Glomerular endothelial cell (primary cell): ENCODE measurements around the gene PSENEN. TPM values are rescaled to one million over a fixed set of nuclear protein-coding genes. Genes with fewer than 3 reads are reported as not detected.

ENCODE experiments used
- DNase-seq: peaks from one replicate; pipeline ENCODE4 v3.0.0-alpha.2; 2011; ENCODE audit warnings: low read depth, low spot score; ENCODE audit errors: extremely low read depth
- total RNA-seq: library from RNA; depleted of rRNA; stranded (reverse); fragments of >200 nt; gene quantifications from 2 replicates; pipeline ENCODE4 v1.2.3, GENCODE V29; 2015

PSENEN gene, protein sequence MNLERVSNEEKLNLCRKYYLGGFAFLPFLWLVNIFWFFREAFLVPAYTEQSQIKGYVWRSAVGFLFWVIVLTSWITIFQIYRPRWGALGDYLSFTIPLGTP
- total RNA-seq = 50.2 and 75.0 TPM in 2 replicates

DNA sequence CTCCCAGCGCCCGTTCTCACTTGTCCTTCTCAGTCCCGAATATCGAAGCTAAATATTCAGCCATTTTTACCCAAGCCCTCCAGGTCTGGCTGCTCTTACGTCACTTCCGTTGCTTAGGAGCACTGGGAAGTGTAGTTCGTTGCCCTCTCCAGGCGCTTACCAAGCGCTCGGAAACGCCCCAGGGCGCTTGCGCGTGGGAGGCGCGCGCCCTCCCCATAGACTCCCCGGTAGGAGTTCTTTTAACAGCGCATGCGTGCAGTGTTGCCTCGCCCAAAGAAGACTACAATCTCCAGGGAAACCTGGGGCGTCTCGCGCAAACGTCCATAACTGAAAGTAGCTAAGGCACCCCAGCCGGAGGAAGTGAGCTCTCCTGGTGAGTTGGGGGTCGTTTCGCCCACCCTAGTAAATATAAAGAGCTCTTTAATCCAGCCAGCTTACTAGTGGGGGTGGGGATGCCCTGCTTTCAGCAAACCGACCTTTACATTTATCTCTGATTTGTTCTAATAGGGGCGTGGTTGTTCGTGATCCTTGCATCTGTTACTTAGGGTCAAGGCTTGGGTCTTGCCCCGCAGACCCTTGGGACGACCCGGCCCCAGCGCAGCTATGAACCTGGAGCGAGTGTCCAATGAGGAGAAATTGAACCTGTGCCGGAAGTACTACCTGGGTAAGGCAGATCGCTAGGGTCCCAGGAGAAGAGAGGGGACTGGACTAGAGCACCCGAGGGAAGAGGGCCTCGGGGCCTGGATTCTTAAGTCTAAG, at the start of gene PSENEN, which contains the start of gene U2AF1L4:
TSS of gene PSENEN (plus strand) at position 324 of the 759 bp plus-strand sequence. CDS start at position 604, 280 bp downstream.
TSS of gene U2AF1L4 (minus strand) at position 91 of the 759 bp plus-strand sequence. CDS start at position 64, 27 bp downstream.
- peak; percentile 95 for DNase-seq

DNA sequence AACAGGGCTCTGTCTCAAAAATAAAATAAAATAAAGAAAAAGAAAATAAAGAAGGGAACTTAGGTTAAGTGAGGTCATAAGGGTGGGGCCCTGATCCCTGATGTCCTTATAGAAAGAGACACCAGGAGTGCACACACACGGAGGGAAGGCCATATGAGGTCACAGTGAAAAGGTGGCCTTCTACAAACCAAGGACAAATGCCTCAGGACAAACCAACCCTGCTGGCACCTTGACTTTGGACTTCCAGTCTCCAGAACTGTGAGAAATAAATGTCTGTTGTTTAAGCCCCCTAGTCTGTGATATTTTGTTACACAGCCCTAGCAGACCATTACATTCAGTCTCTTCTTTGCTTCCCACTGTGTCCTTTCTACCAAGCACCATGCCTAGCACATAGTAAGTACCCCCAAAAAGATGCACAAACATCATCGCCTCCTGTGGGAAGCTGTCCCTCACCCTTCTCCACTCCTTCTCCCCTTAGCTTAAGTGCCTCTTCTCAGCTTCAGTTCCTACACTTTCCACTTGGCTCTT, 49.5 kb upstream of the PSENEN start:
- DNase-seq = no peak

DNA sequence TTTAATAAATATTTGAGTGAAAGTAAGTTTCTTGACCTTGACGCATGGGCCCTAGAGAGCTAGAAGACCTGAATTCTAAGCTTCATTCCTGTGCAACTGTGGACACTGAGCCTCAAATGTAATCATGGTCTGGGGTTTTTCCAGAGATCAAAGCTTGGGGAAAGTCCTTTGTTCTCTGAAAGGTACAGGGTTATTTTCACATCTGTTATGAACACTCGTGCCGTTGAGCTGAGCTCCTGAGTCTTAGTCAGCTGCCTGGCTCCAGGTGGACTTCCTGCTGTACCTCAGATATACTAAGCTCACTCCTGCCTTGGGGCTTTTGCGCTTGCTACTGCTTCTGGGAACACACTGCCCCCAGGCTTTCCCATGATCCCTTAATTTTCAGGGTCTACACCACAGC, 48.6 kb upstream of the PSENEN start:
- DNase-seq = no peak

DNA sequence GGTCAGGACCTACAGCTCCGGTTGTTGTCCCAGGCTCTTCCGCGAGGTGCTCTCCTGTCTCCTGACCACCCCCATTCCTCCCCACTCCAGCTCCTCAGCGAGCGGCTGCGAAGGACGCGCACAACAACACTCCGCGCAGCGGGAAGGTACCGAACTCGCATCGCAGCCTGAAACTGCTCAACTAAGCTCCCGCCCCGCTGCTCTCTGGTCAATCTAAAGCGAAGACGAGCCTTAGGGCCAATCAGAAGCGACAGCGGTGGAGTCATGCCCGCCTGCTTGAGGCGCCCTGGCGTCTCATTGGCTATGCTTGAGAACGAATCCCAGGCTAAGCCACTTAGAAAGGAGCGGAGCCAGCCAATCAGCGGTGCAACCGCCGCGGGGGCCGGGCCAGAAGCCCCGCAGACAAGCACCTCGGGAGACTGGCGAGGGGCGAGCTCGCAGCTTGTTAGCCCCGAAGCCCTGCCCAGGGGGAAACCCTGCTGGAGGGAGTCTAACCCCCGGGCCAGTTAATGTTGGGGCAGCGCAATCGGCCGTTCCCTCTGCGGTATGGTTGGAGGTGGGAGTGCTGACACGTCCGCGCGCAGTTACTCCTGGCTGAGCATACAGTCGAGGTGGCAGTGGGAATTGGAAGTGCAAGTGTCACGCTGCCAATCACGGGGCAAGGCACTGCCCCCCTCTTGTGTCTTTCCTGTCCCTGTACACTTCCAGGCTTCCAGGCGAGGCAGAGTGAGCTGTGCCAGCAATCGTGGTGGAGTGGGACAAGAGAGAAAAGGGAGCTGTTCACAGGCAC, 43.0 kb upstream of the PSENEN start:
- DNase-seq = peak; percentile 93

DNA sequence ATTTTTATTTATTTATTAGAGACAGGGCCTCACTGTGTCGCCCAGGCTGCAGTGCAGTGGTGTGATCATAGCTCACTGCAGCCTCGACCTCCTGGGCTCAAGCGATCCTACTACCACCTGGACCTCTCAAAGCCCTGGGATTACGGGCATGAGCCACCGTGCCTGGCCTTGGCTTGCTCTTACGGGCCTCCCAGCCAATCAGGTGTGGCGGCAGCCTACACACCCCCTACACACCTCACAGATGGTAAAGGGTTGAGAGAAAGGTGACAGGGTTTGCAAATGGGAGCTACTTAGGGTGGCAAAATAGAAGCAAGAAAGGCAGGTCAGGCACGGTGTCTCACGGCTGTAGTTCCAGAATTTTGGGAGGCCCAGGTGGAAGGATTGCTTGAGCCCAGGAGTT, 42.1 kb upstream of the PSENEN start:
- DNase-seq = no peak

DNA sequence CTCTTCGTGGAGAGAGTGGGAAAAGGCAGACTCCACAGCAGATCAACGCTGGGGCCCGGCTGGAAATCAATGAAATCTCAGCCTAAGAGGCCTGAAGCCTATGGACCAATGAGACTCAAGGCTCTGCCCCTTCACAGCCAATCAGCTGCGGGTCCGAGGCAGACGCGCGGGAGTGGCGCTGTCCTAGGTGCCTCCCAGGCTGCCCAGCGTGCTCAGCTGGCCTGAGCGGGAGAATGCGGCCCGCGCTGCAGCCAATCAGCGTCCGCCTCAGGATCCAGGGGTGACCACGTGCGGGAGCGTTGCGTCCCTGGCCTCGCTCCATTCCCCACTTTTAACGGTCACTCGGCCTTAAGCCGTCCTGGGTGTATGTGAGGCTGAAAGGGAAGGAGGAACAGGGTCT, 41.2 kb upstream of the PSENEN start, which contains the start of gene ZBTB32:
TSS of gene ZBTB32 (plus strand) at position 341 of the 400 bp plus-strand sequence. CDS start 10,069 bp downstream, outside the sequence.
- DNase-seq = no peak

DNA sequence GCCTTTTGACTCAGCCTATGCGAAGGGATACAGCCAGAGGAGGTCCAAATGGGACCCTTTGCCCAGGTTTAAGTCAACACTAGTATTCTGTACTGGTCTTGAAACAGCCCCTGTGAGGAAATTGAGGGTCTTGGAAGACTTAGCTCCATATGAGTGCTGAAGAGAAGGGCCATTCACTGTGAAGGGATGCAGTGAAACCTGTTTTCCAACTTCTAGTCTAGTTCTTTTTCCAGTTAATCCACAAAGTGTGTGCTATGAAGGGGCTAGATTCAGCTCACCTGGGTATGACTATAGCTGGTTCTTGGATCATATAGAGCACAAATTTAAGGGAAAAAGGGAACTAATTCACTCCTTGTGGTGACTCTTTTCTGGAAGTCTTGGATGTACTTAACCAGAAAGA, 37.1 kb upstream of the PSENEN start:
- no peak for DNase-seq

DNA sequence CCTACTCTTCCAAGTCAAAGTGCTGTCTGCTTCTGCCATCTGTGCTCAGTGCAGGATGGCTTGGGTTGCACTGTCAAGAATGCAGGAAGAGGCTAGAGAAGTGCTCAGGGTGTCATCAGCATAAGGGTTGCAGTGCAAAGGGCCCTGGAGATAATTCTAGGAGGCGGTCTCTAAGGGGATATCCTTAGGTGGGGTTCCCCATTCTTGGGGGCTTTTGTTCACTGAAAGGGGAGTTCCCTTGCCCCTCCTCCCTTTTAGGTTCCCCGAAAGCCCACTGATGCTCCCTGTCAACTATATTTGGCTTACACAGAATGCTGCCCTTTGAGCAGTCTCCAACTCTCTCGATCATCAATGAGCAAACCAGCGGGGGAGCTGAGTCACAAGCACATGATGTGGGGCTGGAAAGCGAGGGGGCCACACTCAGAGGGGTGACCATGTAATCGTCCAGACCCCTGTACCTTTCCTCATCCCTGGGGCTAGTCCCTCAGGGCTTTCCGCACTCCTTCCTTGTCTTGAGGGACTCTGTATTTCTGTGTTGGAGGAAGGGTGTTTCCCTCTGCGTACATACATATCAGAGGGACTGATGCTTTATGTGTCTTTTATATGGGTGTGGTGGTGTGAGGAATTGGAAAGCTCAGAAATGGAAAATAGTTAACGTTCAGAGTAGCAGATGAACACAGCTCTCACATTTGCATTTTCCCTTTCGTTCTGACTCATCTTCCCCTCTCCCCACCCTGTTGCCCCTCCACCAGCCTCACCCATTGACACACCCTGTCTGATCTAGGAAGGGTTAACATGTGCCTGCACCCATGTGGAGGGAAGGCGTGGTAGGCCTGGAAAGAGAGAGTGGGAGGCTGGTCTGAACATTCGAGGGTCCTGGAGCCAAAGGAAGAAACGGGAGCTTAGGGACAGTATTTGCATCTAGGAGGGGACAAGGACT, 34.4 kb upstream of the PSENEN start:
- no peak for DNase-seq

DNA sequence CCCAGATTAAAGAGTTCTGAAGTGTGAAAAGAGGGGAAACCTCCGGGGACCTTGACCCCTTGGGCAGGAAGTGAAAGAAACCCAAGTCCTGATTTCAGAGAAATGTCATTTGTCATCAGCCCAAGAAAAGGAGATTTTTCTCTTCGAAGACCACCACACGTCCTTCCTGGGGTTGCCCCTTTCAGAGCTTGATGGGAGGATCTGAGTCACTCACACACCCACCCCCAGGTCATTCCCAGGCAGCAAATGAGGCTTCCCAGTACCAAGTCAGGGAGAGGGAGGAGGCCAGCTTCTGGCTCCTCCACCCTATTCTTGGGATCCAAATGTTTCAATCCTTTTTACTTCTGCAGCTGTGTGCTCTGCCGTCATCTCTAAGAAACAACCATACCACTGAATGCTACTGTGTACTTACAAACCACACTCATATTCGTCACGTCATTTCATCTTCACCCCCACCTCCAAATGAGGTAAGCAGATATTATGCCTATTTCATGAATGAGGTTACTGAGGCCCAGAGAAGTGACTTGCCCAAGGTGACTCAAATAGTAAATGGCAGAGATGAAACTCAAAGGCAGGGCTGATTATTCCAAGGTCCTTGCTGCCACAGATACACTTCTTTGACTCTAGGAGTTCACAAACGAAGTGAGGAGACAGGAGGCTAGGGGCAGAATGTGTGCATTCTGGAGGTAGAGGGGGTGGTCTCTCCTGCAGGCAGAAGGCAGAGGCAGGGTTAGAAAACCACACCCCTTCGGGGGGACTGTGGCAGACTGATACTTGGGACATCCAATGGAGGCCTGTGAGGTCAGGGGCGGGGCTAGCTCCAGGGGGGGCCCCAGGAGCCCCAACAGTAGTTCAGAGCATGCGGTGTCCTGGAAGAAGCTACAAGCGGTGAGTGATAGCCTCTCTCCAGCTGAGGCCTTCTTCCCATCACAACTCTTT, 32.6 kb upstream of the PSENEN start:
- no peak for DNase-seq

DNA sequence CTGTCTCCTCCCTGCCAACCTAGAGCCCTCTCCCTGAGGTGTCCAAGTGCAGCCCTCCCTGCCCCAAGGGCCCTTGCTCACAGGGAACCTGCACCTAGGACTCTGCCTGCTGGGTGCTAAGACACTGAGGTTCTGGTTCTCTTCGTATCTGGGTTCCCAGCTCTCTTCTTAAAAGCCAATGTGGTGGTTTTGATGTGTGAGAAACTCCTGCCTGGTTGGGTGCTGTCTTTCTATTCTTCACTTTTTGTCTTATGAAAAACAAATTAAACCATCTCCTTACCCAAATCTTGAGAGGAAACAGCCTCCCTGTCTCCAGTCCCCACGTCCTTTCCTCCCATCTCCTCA, 32.0 kb upstream of the PSENEN start:
- no peak for DNase-seq

DNA sequence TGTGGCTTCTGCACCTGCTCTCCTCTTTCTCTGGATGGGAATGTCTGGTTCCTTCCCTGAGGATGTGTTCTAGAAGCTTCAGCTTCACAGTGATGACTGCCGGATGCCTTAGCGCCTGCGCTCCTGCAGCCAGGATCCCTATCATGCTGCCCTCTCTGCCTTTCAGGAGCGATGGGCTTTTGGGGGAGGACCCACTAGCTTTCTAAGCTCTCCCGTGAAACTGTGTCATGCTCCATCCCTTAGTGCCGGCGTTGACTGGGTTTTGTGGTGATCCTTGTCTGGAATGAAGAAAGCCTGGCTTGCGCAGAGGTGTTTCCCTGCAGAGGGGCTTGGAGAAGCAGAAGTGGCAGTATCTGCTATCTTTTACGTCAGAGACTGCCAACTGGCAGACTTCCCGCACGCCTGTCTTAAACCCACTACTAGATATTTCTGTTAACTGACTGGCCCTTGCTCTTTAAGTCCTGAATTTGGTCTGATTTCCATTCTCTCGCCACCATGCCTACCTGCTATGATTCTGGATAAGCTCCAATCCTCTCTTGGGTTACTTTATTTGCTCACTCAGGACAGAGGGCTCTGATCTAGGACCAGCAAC, 31.5 kb upstream of the PSENEN start:
- DNase-seq = no peak

DNA sequence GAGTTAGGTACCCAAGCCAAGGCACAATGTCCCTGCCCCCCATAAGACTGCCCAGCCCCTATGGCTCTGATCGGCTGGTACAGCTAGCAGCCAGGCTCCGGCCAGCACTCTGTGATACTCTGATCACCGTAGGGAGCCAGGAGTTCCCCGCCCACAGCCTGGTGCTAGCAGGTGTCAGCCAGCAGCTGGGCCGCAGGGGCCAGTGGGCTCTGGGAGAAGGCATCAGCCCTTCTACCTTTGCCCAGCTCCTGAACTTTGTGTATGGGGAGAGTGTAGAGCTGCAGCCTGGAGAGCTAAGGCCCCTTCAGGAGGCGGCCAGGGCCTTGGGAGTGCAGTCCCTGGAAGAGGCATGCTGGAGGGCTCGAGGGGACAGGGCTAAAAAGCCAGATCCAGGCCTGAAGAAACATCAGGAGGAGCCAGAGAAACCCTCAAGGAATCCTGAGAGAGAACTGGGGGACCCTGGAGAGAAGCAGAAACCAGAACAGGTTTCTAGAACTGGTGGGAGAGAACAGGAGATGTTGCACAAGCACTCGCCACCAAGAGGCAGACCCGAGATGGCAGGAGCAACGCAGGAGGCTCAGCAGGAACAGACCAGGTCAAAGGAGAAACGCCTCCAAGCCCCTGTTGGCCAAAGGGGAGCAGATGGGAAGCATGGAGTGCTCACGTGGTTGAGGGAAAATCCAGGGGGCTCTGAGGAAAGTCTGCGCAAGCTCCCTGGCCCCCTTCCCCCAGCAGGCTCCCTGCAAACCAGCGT, 30.7 kb upstream of the PSENEN start:
- DNase-seq = no peak

DNA sequence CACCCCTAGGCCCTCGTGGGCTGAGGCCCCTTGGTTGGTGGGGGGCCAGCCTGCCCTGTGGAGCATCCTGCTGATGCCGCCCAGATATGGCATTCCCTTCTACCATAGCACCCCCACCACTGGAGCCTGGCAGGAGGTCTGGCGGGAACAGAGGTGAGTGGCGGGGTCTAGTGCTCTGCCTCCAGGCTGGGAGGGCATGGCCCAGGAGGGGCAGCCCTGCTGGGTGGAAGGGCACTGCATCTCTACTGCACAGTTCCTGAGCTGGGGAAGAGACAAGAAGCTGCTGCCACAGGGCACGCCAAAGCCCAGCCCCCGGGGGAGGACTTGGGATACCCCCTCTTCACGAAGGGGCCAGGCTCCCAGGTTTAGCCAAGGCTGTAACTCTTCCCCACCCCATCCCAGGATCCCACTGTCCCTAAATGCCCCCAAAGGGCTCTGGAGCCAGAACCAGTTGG, 30.1 kb upstream of the PSENEN start:
- DNase-seq = no peak

DNA sequence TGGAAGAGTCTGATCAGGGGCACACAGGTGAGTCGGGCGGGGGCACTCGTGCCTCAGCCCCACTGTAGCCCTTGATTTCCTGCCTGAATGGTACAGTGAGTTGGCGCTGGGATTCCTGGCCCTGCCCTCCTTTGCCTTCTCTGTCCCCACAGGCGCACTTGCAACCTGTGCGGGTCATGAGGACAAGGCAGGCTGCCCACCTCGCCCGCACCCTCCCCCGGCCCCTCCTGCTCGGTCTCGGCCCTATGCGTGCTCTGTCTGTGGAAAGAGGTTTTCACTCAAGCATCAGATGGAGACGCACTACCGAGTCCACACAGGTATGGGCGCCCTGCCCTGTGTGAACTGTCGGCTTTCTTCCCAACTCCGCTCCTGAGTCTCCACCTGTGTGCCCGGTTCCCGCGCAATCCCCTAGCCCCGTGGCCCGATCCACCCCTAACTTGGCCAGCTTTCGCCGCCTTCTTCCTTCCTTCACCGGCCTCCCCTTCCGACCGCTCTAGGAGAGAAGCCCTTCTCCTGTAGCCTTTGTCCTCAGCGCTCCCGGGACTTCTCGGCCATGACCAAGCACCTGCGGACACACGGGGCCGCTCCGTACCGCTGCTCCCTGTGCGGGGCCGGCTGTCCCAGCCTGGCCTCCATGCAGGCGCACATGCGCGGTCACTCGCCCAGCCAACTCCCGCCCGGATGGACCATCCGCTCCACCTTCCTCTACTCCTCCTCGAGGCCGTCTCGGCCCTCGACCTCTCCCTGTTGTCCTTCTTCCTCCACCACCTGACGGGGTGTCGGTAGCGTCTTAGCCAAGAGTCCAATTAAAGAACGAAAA, 29.3 kb upstream of the PSENEN start:
- no peak for DNase-seq

DNA sequence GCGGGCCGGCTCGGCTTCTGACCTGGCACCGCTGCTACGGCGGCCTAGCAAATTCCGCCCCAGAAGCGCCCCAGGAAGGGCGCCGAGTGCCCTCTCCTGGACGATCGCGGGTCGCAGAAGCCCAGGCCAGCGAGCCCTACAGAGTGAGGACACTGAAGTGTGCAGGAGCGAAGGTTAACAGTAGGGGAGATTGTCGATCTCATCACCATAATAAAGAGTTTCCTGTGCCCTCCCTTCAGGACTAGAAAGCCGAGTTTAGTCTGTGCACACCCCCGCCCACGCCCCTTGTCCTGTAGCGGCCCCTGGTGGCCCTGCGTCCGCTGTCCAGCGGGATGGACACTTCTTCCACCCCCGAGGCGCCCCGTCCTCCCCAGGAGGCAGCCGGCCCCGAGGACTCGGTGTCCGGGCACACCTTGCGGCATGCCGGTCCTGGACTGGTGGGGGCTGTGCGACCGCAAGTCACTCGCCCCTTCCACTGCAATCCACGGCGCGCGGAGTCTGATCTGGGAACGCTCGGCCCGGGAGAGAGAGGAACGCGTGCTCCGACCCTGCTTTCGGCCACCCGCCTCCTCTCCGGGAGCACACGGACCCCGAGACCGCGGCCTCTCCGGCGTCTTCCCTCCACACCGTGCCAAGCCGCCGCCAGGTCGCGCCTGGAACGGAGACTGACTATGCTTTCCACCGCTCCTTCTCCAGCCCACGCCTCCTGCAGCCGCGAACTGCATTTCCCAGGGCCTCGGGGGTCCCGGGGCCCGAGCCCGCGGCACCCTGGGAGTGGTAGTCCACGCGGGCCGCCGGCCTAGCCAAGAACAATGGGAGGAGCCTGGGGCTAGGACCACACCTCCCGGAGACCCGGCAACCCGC, 28.4 kb upstream of the PSENEN start:
- peak; percentile 55 for DNase-seq

DNA sequence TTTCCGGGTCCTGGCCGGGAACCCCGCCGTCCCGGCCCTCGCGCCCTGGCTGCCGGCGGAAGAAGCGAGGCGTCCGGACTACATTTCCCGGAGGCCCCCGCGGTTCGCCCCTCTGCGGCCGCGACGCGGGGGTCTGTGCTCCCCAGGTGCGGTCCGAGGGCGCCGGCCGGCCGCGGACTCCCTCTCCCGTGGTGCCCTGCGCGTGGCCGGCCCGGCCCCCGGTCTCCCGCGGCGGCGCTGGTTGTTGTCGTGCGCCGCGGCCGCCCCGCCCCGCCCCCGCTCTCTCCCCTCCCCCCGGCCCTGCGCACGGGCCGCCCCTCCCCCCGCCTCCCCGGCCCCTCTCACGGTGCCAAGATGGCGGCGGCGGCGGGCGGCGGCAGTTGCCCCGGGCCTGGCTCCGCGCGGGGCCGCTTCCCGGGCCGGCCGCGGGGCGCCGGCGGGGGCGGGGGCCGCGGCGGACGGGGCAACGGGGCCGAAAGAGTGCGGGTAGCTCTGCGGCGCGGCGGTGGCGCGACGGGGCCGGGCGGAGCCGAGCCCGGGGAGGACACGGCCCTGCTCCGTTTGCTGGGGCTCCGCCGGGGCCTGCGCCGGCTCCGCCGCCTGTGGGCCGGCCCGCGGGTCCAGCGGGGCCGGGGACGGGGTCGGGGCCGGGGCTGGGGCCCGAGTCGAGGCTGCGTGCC, 27.6 kb upstream of the PSENEN start, which contains the start of gene KMT2B:
TSS of gene KMT2B (plus strand) at position 339 of the 680 bp plus-strand sequence. CDS start at position 355, 16 bp downstream.
- no peak for DNase-seq
